H1 (cell line): ENCODE measurements around the gene LOXL4.

Experiments used
- EZH2 ChIP-seq: fragments of 200-600 bp; sonication (generic); IDR thresholded peaks from 2 replicates; pipeline ENCODE4 v1.7.1; 2012; ENCODE audit warnings: low read depth, mild to moderate bottlenecking, moderate library complexity, low read length, inconsistent platforms; ENCODE audit not compliant: severe bottlenecking
- TF ChIP-seq, protein P1 (sequence below): IDR thresholded peaks from 2 replicates; pipeline ENCODE4 v1.6.1; 2011; ENCODE audit warnings: low read depth, mild to moderate bottlenecking, low read length; ENCODE audit not compliant: insufficient read depth

DNA sequence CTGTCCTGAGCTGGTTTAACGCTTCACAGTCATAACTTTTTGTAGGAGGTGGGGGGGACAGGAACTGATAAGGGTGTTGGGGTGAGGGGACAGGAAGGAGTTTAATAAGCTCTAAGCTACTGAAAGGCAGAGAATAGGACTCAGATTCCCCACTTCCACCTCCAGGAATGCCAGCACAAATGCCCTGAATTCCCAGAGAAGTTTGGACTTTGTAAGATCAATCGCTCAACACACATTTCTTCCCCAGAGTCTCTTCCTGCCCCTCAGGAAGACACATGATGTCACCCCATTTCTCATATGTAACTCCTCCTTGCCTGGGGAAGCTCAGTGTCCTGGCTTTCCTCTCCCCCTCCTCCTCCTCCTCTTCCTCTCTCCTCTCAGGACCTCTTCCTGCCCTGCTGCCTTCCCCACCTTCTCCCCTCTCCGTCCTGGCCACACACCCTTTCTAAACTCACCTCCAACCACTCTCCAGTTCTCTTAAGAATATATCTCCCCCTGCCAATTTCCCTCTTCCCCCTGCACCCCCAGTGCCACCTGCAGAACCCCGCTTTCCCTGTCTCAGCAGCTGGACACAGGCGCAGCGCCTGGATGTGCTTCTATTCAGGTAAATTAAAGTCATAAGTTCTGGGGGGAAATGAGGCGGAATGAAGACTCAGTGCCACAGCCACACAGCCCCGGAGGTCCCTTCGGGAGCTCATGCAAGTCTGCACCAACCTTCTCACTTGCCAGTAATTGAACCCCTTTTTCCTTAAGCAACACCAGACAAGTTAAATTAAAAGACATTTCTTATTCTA, 5.3 kb upstream of the LOXL4 start:
- TF ChIP-seq, protein P1, sequence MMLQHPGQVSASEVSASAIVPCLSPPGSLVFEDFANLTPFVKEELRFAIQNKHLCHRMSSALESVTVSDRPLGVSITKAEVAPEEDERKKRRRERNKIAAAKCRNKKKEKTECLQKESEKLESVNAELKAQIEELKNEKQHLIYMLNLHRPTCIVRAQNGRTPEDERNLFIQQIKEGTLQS, result no peak
- TF ChIP-seq EZH2, result no peak
